ENCODE measurements around the gene FPR2.
"Not testable (repeated sequence)": the region's sequence is repeated elsewhere in the genome, so short reads cannot be mapped to it uniquely, and the experiment has no call there.

DNA sequence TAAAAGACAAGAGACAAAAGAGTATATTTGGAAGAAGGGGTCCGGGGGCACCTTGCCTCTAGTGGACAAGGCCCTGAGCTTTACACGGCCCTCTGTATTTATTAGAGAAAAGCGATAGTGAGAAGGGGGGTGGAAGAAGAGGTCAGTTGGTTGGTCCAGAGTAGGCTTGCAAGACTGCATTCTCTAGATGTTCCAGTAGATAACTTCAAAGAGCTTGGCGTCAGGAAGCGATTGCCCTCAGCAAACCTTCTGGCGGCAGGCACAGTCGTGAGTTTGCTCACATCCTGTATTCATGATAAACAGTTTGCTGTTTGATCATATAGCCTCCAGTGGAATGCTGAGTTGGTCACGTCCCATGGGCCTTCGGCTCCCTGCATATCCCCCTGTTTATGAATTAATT is 43.8 kb downstream of the FPR2 start:
- TF ChIP-seq CTCF, POLR2A (IDR thresholded peaks at IDR 0.05): not testable (repeated sequence)
